NT2/D1 (cell line): ENCODE measurements around the gene ABHD6.
"Not testable (repeated sequence)": the region's sequence is repeated elsewhere in the genome, so short reads cannot be mapped to it uniquely, and the experiment has no call there.

ENCODE experiments used
- DNase-seq: peaks from one replicate; pipeline ENCODE4 v3.0.0-alpha.2; 2011; ENCODE audit warnings: low read depth, low spot score
- H3K27me3 ChIP-seq: 2 replicates; pipeline ENCODE4 v1.6.0; 2011; ENCODE audit warnings: mild to moderate bottlenecking; ENCODE audit not compliant: insufficient read length, insufficient read depth
- H3K36me3 ChIP-seq: 2 replicates; pipeline ENCODE4 v1.6.1; 2011; ENCODE audit warnings: mild to moderate bottlenecking, low read length, mixed read lengths; ENCODE audit not compliant: insufficient read depth, insufficient read length
- H3K4me1 ChIP-seq: 2 replicates; pipeline ENCODE4 v1.5.1; 2011; ENCODE audit not compliant: insufficient read depth, insufficient read length
- H3K4me3 ChIP-seq: 2 replicates; pipeline ENCODE4 v1.5.1; 2011; ENCODE audit warnings: low read depth; ENCODE audit not compliant: insufficient read length
- H3K9ac ChIP-seq: 2 replicates; pipeline ENCODE4 v1.6.0; 2011; ENCODE audit warnings: low read depth; ENCODE audit not compliant: insufficient read length
- H3K9me3 ChIP-seq: 2 replicates; pipeline ENCODE4 v1.5.1; 2011; ENCODE audit warnings: mild to moderate bottlenecking, low read length; ENCODE audit not compliant: insufficient read depth
- SUZ12 ChIP-seq: IDR thresholded peaks from 2 replicates; pipeline ENCODE4 v1.6.1; 2011; ENCODE audit not compliant: insufficient read length, insufficient read depth; ENCODE audit errors: extremely low read depth
- YY1 ChIP-seq: IDR thresholded peaks from 2 replicates; pipeline ENCODE4 v1.6.1; 2011; ENCODE audit not compliant: insufficient read length, insufficient read depth
- ZNF274 ChIP-seq: IDR thresholded peaks from 2 replicates; pipeline ENCODE4 v1.6.1; 2011; ENCODE audit warnings: mild to moderate bottlenecking, low read depth, low read length

ABHD6 gene

DNA sequence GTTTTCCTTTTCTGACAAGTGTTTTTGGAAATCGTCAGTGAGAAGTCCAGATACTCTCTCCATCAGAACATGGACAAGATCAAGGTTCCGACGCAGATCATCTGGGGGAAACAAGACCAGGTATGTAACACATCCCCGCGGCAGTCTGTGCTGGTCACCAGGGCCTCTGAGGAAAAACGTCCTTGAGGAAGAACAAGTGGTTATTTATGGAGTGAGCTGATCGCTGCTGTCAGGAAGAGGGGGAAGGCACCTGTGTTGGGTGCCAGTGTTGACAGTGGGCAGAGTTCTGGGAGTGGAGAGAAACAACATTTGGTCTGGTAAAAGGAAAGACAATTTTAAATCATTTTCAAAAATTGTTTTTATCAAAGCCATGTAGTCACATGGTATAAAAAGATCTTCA lies 47.7 kb downstream of the ABHD6 start:
- Histone ChIP-seq H3K27me3 (no peaks in the 10 kb centered on the region), H3K36me3 (peaks cover 8% of the 10 kb centered on the region), H3K9me3 (peaks cover 4% of the 10 kb centered on the region; the same call in 1 of the 2 replicates), H3K9ac (no peak overlapping the region), H3K4me3 (no peak overlapping the region), H3K4me1 (no peaks in the 10 kb centered on the region)
- no peak for DNase-seq
- TF ChIP-seq YY1 (no peak), ZNF274 (no peak), SUZ12 (no peak)

DNA sequence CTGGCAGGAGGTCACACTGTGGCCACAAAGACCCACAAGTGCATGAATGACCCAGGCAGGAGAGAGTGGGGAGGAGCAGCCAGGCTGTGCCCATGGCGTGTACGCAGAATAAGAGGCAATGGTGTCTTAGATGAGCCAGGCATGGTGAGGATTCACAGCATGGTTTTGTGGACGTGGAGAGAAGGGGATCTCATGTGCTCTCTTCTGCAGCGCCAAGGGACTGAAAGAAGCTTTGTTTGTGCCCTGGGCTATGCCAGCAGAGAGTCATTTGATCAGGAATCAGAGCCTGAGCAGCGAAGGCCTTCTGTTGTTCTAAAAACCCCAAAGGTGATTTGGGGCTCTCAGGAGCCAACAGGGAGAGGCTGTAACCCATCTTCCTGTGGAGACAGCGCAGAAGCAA lies 49.8 kb downstream of the ABHD6 start:
- Histone ChIP-seq H3K36me3 (peaks cover 8% of the 10 kb centered on the region), H3K4me1 (no peaks in the 10 kb centered on the region), H3K9me3 (peaks cover 16% of the 10 kb centered on the region; the same call in 1 of the 2 replicates), H3K4me3 (no peak overlapping the region), H3K9ac (no peak overlapping the region), H3K27me3 (no peaks in the 10 kb centered on the region)
- no peak for TF ChIP-seq SUZ12
- no peak for TF ChIP-seq YY1
- no peak for TF ChIP-seq ZNF274
- DNase-seq, result no peak

DNA sequence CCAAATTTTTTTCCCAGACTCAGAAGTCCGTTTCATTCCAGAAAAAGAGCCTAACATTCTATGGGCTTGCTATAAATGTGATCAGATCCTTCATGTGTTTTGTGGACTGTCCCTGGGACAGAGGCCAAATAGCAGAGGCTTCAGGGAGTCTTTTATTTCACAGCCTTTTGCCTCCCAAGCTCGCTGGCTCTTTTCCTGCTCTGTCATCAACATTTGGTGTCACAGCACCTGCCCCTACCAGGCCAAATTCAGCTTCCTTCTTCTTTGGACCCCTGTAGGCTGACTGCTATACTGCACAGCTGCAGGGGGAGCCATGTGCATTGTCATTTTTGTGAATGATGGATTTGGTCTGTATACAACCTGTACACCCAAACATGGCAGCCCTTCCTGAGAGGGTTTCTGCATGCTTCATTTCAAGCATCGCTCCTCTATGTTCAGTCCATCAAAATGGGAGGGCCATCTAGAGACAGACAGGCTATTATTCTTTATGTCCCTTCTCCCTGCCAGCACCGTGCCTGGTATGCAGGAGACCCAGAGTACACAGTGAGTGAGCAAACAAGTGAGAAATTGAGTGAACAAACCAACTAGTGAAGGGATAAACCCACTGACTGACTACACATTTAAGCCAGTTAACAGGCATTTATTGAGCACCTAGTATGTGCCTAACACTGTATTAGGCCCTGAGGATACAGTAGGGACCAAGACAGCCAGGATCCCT lies 50.6 kb downstream of the ABHD6 start:
- Histone ChIP-seq H3K9me3 (peaks cover 16% of the 10 kb centered on the region; the same call in 1 of the 2 replicates), H3K4me1 (no peaks in the 10 kb centered on the region), H3K27me3 (no peaks in the 10 kb centered on the region), H3K9ac (no peak overlapping the region), H3K4me3 (no peak overlapping the region), H3K36me3 (peaks cover 8% of the 10 kb centered on the region)
- TF ChIP-seq ZNF274, result no peak
- no peak for TF ChIP-seq YY1
- TF ChIP-seq SUZ12, result no peak
- DNase-seq, result no peak

DNA sequence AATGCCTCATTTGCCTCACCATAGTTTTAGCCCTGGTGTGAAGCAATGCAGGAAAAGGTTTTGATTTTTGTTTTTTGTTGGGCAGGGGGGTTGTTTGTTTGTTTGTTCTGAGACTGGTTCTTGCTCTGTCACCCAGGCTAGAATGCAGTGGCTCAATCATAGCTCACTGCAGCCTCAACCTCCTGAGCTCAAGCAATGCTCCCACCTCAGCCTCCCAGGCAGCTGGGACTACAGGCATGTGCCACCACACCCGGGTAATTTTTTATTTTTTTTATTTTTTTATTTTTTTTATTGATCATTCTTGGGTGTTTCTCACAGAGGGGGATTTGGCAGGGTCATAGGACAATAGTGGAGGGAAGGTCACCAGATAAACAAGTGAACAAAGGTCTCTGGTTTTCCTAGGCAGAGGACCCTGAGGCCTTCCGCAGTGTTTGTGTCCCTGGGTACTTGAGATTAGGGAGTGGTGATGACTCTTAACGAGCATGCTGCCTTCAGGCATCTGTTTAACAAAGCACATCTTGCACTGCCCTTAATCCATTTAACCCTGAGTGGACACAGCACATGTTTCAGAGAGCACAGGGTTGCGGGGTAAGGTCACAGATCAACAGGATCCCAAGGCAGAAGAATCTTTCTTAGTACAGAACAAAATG lies 51.5 kb downstream of the ABHD6 start:
- H3K36me3 ChIP-seq, DNase-seq, H3K4me1 ChIP-seq, H3K9ac ChIP-seq, H3K4me3 ChIP-seq, H3K27me3 ChIP-seq: not testable (repeated sequence)
- H3K9me3 ChIP-seq, result peaks cover 16% of the 10 kb centered on the region; the same call in 1 of the 2 replicates

DNA sequence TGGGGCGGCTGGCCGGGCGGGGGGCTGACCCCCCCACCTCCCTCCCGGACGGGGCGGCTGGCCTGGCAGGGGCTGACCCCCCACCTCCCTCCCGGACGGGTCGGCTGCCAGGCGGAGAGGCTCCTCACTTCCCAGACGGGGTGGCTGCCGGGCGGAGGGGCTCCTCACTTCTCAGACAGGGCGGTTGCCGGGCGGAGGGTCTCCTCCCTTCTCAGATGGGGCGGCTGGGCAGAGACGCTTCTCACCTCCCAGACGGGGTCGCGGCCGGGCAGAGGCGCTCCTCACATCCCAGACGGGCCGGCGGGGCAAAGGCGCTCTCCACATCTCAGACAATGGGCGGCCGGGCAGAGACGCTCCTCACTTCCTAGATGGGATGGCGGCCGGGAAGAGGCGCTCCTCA lies 52.9 kb downstream of the ABHD6 start:
- H3K9me3 ChIP-seq, result peaks cover 16% of the 10 kb centered on the region; the same call in 1 of the 2 replicates
- not testable (repeated sequence) for H3K4me1 ChIP-seq, DNase-seq, H3K27me3 ChIP-seq, H3K9ac ChIP-seq, H3K4me3 ChIP-seq, H3K36me3 ChIP-seq

DNA sequence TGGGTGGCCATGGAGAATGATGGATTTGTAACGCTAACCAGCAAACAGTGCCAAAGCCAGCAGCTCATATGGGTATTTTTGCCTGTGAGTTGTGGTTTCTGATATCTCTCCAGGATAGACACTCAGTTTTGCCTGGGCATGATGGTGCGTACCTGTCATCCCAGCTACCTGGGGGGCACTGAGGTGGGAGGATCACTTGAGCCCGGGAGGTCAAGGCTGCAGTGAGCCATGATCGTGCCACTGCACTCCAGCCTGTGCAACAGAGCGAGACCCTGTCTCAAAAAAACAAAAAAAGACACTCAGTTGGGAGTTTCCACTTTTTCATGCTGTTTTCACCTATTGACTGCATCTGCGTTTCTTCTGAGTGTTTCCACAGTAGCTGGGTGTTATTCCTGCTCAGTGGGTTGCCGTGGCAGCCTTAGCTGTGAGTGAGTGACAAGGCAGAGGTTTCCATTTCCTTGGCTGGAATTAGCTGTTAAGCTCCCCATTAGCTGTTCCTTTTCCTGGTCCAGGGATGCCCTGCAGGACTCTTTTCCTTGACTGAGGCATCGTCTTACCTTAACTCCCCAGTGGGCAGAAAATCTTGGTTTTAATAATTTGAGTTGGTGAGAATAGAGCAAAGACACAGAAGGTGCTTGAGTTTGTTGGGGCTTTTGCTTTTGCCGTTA lies 54.2 kb downstream of the ABHD6 start:
- TF ChIP-seq YY1 (no peak), ZNF274 (no peak), SUZ12 (no peak)
- Histone ChIP-seq H3K9ac (no peak overlapping the region), H3K4me1 (peaks cover 7% of the 10 kb centered on the region)

DNA sequence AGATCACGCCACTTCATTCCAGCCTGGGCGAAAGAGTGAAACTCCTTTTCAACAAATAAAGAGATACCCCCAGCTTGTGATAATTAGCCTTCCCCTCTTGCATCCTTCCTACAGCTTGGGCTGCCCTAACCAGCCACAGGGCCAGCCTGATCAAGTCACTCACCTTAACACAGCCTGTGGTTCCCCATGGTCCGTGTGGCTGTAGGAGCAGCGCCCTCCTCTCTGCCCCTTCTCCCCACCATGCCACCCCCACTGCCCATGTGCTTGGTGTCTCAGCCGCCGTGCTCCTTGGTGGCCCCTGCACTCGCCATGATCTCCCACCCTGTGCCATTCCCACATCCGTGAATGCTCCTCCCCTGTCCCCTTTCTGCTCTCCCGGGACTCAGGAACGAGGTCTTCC lies 55.3 kb downstream of the ABHD6 start:
- peaks cover 7% of the 10 kb centered on the region for H3K4me1 ChIP-seq
- no peak overlapping the region for H3K9ac ChIP-seq
- H3K4me3 ChIP-seq, result no peak overlapping the region
- H3K36me3 ChIP-seq, result no peaks in the 10 kb centered on the region
- TF ChIP-seq SUZ12, result no peak
- TF ChIP-seq YY1, result no peak
- no peak for TF ChIP-seq ZNF274
- DNase-seq, result no peak
- H3K27me3 ChIP-seq, result no peaks in the 10 kb centered on the region
- peaks cover 16% of the 10 kb centered on the region; the same call in 1 of the 2 replicates for H3K9me3 ChIP-seq

More for the DNA sequence above, 54.2 kb downstream of the ABHD6 start:
- Histone ChIP-seq H3K9me3 (peaks cover 16% of the 10 kb centered on the region; the same call in 1 of the 2 replicates), H3K36me3 (no peaks in the 10 kb centered on the region), H3K27me3 (no peaks in the 10 kb centered on the region), H3K4me3 (no peak overlapping the region)
- no peak for DNase-seq

DNA sequence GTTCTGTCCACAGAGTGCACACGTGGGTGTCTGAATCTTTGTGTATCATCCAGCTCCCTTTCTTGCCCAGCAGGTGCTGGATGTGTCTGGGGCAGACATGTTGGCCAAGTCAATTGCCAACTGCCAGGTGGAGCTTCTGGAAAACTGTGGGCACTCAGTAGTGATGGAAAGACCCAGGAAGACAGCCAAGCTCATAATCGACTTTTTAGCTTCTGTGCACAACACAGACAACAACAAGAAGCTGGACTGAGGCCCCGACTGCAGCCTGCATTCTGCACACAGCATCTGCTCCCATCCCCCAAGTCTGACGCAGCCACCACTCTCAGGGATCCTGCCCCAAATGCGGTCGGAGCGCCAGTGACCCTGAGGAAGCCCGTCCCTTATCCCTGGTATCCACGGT lies 55.9 kb downstream of the ABHD6 start:
- Histone ChIP-seq H3K4me1 (peaks cover 7% of the 10 kb centered on the region), H3K9ac (no peak overlapping the region), H3K4me3 (no peak overlapping the region), H3K9me3 (peaks cover 16% of the 10 kb centered on the region; the same call in 1 of the 2 replicates), H3K36me3 (no peaks in the 10 kb centered on the region), H3K27me3 (no peaks in the 10 kb centered on the region)
- no peak for TF ChIP-seq ZNF274
- TF ChIP-seq SUZ12, result no peak
- TF ChIP-seq YY1, result no peak
- no peak for DNase-seq
